ACHN (cell line): ENCODE results near the gene TSPAN11.

Source experiments
- DNase-seq: peaks from one replicate; pipeline ENCODE4 v3.0.0-alpha.2; 2015
- in situ Hi-C: cut with HindIII; loops from 2 replicates; pipeline ENCODE4 v1.10.0; 2017; ENCODE audit warnings: low sequenced_read_pairs, low pct_ligation_motif_present, low pct_unique_long_range_greater_than_20kb

Gene TSPAN11

GRCh38 chr12:30908722-30909348, 17.7 kb upstream of the TSPAN11 start:
- no peak for DNase-seq
- in situ Hi-C loops, result no loop called here

DNA sequence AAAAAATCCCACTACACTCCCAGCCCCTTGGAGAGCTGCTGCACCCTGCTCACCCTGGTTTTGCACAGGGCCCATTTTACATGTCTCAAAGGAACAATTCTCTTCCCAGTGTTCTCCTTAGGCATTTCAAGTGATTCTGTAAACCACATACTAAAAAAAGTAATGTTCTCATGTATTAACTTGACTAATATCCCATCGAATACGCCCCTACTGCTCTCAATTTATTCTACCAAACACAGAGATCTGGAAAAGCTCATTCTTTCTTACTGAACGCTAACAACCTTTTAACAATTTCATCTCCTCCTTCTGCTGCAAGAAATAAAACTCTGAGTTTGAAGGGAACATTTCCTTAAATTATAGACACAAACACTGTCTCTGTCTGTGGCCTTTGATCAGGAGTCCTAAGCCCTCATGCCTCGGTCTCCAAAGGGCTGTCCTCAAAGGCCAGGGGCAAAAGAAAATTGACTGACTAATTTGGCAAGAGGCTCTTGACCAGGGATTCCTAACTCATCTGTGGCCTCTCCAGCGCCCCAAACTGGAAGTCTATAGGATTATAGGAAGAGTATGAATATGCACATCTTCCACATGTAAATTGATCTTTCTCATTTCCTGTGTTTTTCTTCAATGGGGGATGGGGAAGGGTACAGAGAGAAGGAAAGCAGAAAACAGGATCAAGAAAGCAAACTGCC, 17.1 kb upstream of the TSPAN11 start:
- no peak for DNase-seq
- in situ Hi-C loops, result no loop called here

GRCh38 chr12:30910038-30910350, 16.6 kb upstream of the TSPAN11 start:
- DNase-seq, result no peak
- in situ Hi-C loops, result no loop called here

- DNase-seq, result no peak
- in situ Hi-C loops, result no loop called here
These were observed 15.3 kb upstream of the TSPAN11 start for GRCh38 chr12:30911207-30911606.

GRCh38 chr12:30913323-30913722, 13.2 kb upstream of the TSPAN11 start:
- DNase-seq, result no peak
- in situ Hi-C loops, result no loop called here

GRCh38 chr12:30914986-30915591, 11.5 kb upstream of the TSPAN11 start:
- no peak for DNase-seq
- in situ Hi-C loops, result no loop called here

DNA sequence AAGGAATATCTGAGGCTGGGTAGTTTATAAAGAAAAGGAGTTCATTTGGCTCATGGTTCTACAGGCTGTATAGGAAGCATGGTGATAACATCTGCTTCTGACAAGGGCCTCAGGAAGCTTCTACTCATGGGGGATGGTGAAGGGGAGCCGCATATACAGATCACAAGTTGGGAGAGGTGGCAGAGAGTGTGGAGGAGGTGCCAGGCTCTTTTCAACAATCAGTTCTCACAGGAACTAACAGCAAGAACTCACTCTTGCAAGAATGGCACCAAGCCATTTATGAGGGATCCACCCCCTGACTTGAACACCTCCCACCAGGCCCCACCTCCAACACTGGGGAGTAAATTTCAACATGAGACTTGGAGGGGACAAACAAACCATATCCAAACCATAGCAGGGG, 3.5 kb upstream of the TSPAN11 start:
- DNase-seq, result no peak
- in situ Hi-C loops, result no loop called here

GRCh38 chr12:30925607-30926242, 823 bp upstream of the TSPAN11 start:
- in situ Hi-C loops, result no loop called here
- no peak for DNase-seq

GRCh38 chr12:30927222-30927611, 669 bp downstream of the TSPAN11 start:
- in situ Hi-C loops, result no loop called here
- DNase-seq, result no peak

DNA sequence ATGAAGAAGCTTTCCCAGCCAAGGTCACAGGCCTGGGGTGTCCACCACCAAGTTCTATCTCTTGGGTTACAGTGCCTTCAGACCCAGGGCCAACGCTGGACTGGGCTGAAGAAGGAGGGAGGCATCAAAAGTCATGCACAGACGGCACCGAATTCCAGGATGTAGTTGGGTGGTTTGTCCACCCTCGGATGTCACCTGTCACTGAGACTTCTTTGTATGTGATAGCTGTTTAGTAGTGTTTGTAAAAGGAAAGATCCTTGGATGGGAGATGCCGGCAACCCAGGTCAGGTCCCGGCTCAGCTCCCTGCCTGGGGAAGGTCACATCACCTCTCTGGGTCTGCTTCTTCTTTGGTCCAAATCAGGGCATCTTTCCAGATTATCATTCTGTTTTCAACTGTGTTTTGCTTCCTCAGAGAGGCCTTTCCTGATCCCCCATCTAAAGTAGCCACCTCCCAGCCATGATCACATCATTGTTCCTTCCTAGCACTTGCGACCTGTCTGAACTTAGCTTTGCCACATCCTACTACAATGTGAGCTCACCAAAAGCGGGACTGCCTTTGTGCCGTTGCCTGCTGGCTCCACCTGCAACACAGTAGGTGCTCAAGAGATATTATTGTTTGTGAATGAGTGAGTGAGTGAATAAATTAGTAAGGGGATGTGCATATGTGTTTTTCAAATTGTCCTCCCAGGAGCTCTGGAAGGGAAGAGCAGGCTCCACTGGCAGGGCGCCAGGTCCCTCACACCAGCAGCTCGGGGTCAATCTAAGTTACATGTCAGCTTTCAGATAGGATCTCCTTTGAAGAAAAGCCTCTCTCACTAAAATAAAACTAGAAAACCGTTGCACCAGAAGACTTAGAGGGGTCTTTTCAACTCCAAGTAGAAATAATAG, 2.1 kb downstream of the TSPAN11 start:
- in situ Hi-C loops, result no loop called here
- DNase-seq, result no peak

DNA sequence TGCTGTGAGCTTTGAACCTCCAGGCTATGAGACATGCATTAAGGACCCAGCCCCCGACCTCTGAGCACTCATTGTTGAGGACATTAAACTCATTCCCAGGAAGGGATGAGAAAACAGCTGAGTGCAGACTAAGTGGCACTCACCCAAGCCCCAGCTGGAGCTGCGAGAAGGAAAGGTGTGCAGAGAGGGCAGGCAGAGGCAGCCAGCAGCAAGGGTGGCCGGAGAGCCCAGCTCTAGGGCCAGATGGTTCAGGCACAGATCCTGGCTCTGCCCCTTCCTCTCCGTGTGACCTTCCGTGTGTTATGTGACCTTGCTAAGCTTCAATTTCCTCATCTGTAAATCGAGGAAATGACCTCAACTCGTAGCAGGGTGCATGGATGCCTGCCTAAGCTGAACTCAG, 3.7 kb downstream of the TSPAN11 start:
- no peak for DNase-seq
- in situ Hi-C loops, result no loop called here

DNA sequence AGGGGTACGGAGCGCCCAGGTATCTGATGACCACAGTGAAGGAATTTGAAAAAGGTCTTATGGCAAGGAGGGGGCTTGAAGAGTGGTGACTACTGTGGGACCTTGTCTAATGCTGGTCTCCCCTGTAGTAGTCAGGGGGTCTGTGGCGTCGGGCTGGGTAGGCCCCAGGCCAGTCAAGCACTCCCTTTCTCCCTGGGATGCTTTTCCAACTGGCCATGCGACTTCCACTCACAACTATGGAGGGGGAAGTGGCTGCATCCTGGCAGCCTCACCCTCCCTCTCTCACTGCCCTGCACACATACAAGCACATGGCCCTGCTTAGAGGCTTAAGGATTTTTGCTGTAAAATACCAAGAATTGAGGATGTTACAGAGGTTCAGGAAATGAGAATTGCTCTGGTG, 4.1 kb downstream of the TSPAN11 start:
- in situ Hi-C loops, result no loop called here
- DNase-seq, result no peak

- DNase-seq, result no peak
- in situ Hi-C loops, result no loop called here
These were observed 6.3 kb downstream of the TSPAN11 start for GRCh38 chr12:30932881-30933280.

DNA sequence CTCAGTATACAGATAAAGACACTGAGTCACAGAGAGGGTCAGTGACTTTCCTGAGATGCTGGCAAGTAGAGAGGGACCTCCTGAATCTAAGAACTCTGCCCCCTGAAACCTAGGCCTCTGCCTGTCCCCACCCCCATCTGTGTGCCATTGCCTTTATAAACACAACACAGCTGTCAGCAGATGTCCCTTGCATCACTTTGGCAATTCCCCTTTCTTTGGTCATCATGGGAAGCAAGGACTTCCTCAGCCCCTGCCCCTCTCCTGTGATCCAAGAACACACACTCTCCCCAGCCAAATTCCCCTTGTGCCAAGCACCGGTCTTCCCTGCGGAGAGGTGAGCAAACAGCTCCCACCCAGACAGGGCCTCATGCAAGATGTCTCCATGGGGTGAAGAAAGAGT, 8.3 kb downstream of the TSPAN11 start:
- DNase-seq, result no peak
- in situ Hi-C loops, result no loop called here

DNA sequence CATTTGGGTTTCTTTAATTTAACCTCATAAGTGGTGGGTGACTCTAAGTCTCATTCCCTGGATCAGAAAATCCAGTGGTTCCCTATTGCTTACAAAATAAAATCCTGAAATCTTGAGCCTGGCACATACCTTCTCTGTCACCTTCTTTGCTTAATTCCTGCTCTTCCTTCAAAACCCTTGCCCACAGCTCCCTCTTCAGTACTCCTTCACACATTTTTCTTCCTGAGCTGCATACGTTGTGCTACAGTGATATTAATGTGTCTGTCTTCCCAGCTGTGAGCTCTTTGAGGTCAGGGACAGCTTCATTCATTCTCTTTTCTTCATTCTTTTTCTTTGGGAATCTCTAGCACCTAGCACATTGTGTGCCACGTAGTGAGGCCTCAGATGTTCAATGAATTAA, 9.5 kb downstream of the TSPAN11 start:
- in situ Hi-C loops, result no loop called here
- no peak for DNase-seq

DNA sequence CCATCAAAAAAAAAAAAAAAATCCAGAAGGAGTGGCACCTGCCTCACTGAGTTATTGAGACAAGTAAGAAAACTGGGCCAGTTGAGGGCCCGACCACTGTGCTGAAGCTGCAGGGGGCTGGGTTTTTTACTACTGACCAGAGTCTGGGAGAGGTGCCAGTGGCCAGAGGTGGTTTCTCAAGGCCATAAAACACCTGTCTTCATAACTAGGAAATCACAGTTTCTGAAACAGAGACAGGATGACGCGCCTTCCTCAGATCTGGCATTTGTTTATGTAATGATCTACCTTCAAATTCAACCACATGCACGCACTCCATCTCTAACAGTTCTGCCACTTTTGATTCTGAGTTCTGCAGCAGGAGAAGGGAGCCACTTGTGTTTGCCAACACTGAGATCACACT, 12.7 kb downstream of the TSPAN11 start:
- DNase-seq, result no peak
- in situ Hi-C loops, result no loop called here

- DNase-seq, result no peak
- in situ Hi-C loops, result no loop called here
These were observed 15.9 kb downstream of the TSPAN11 start for GRCh38 chr12:30942486-30942885.

DNA sequence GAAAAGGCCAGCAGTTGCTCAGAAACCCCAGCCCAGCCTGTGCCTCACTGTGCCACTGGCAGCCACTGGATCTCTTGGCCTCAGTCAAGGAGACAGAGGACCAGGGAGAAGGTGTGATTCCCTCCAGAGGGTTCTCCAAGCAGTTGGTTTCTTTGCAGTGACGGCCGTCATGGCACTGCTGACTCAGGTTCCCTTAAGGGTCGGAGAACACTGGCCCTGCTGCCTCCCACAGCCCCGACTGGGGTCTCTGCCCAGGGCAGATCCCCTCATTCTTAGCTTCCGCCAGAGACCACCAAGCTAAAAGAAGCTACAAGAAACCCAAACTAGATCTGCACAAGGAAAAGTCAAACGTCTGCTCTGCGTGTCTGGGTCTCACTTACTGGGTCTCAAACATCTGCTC, 16.4 kb downstream of the TSPAN11 start:
- no peak for DNase-seq
- in situ Hi-C loops, result no loop called here
